ENCODE data around the gene CCDC201. TPM values are rescaled to one million over a fixed set of nuclear protein-coding genes. Genes with fewer than 3 reads are reported as not detected.

CCDC201 gene, protein sequence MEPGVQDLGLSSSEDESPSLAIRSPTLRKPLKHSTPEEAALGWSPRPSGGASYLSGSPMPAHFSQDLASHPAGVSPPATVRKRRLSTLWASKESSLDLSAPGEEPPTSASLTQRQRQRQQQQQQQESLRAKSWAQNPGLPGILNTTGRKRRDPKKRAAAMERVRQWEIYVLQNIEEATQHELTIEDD
- total RNA-seq (ENCODE audit: insufficient read depth, low replicate concordance), result 3.4 TPM

DNA sequence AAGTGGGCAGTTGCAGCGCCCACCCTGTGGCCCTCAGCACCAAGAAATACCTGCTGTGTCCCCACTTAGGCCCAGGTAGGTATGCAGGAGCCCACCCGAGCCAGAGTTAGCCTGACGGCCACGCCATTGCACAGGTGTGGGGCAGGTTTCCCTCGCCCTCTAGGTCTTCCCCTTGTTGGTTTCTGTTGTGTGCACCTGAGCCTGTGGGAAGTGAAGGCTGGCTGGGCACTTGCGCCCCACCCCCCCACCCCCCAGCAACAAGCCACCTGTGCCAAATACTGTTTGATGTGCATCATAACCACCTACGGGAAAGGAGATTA, at the start of gene CCDC201:
Gene CCDC201 (minus strand): TSS at position 48 of the 320 bp plus-strand sequence. CDS start 75 bp downstream, outside the sequence.
- DNase-seq (ENCODE audit: low spot score), result no peak

- peak; percentile 84 for DNase-seq (ENCODE audit: low spot score)
These were observed 49.0 kb upstream of the CCDC201 start for GRCh38 chr7:45921699-45922519.

GRCh38 chr7:45921381-45921698, 48.5 kb upstream of the CCDC201 start:
- no peak for DNase-seq (ENCODE audit: low spot score)

- peak; percentile 73 for DNase-seq (ENCODE audit: low spot score)
These were observed 47.9 kb upstream of the CCDC201 start, which contains the start of gene IGFBP3 for GRCh38 chr7:45920502-45921380. TSS of gene IGFBP3 (minus strand) at chr7:45921272. CDS start at chr7:45921140, 132 bp downstream.

GRCh38 chr7:45919993-45920459, 47.1 kb upstream of the CCDC201 start:
- peak; percentile 17 for DNase-seq (ENCODE audit: low spot score)

GRCh38 chr7:45919231-45919784, 46.4 kb upstream of the CCDC201 start:
- DNase-seq (ENCODE audit: low spot score), result peak; percentile 42

DNA sequence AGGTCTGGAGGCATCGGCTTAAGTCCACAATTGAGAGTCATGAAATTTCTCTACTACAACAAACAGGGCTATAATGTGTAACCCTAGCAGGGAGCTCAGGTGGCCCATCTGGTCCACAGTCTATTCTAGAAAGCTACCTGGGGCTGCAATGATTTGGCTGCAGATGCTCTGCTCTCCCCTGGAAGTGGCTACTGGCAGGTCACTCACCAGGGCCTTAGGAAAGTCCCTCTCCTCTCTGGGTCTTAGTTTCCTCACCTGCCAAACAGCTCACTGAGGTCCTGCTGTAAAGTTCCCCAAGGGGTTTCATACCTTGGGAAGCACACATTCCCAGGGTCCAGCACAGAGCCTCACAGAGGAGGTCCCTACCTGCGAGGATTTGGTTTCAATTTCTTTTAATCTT, 45.7 kb upstream of the CCDC201 start:
- DNase-seq (ENCODE audit: low spot score), result no peak

- DNase-seq (ENCODE audit: low spot score), result peak; percentile 82
These were observed 44.8 kb upstream of the CCDC201 start for GRCh38 chr7:45917658-45918057.

GRCh38 chr7:45917064-45917463, 44.2 kb upstream of the CCDC201 start:
- DNase-seq (ENCODE audit: low spot score), result no peak

- no peak for DNase-seq (ENCODE audit: low spot score)
These were observed 42.7 kb upstream of the CCDC201 start for GRCh38 chr7:45915606-45916005.

DNA sequence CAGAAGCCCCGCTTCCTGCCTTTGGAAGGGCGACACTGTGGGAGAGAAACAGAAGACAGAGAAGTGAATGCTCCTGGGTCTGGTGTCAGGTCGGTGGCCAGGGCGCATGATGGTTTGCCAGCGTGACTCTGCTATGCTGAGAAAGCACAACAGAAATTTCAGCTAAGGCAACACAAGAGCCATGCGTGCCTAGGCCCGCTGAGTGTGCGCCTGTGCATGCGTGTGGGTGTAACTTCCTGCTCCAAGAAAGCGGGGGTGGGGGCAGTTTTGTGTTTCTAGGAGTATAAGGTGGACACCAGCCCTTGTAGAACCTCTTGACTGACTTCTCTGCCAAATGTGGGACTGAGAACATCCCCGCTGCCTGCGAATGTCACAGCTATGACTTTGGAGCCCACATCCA, 42.0 kb upstream of the CCDC201 start:
- DNase-seq (ENCODE audit: low spot score), result no peak

DNA sequence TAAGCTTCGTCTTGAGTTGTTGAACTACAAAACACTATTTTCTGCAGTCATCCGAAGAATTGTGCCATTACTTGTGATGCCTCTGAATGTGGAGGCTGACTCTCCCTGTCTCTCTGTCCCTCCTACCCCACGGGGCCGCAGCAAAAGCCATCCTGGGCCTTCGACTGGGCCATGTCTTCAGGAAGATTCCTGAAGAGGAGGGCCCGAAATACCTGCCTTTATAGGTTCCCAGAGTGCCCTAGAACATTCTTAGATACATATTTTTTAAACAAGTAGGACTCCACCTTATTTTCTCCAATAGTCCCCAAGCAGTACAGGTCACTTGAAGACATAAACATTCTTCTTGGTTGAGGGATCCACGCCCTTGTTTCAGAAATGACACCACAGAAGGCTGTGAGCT, 40.1 kb upstream of the CCDC201 start:
- no peak for DNase-seq (ENCODE audit: low spot score)

DNA sequence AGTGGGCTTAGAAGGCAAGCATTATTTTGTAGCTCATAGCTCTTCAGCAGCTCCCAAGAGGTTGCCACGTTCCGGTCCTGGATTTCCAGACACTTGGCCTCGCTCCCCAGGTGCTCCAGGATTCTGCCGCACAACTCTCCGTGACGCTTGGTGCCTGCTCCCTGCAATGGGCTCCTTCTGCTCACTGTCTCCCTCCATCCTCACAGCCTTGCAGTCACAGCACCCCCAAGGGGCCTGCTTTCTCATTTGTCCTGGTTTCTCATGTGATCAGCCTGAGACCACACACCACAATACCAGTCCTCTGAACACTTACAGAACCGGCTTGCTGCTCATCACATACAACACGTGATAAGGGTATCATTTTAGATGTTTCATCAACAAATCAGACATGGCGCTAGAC, 38.4 kb upstream of the CCDC201 start:
- DNase-seq (ENCODE audit: low spot score), result no peak

DNA sequence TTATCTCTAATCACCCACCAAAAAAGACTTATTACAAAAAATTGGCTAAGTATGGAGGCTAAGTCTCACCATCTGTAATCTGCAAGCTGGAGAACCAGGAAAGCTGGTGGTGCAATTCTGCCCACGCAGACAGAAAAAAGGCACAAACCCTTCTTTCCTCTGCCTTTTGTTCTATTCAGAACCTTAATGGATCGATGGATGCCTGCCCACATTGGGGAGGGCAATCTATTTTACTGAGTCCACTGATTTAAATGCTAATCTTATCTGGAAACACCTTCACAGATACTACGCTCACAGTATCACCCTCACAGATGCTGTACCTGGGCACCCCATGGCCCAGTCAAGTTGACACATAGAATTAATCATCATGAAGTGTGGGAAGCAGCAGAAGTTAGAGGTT, 38.0 kb upstream of the CCDC201 start:
- no peak for DNase-seq (ENCODE audit: low spot score)

DNA sequence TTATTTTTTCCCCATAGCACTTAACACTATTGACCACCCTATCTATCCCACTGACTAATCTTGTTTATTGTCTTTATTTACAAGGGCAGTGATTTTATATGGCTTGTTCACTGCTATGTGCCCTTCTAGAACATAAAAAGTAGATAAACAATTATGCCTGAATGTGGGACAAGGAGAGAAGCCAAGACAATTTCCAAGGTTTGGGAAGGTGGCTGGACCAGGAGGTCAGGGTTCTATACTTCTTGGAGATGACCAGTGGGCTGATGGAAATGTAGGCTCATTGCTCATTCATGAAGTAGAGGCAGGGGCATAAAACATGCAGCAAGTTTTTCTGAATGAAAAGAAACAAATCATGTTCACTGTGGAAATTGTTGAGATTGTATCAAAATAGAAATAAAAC, 36.7 kb upstream of the CCDC201 start:
- DNase-seq (ENCODE audit: low spot score), result no peak

DNA sequence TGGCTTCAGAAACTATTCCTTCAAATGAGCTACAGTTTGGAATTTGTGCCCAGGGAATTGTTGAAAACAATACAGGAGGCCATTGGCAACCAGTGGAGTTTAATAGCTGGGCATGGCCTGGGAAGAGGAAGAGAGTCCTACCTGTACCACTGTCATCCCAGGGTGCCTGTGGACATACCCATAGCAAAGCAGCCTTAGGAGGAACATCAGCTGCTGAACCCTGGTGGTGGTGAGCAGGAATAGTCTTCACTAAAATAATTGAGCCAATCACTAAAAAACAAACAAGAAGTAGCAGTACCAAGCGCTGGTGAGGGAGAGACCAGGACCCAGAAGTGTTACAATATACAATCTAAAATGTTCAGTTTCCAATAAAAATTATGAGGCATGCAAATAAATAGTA, 29.9 kb upstream of the CCDC201 start:
- DNase-seq (ENCODE audit: low spot score), result no peak

- DNase-seq (ENCODE audit: low spot score), result no peak
These were observed 28.7 kb upstream of the CCDC201 start for GRCh38 chr7:45901566-45901965.

DNA sequence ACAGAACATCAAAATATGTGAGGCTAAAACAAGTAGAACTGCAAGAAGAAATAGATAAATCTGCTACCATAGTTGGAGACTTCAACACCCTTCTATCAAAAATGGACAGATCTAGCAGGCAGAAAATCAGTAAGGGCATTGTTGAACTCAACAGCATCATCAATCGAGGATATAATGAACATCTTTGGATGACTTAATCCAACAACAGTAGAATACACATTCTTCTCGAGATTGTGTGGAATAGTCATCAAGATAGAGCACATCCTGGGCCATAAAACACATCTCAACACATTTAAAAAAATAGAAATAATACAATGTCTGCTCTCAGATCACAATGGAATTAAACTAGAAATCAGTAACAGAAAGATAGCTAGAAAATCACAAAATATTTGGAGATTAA, 25.3 kb upstream of the CCDC201 start:
- DNase-seq (ENCODE audit: low spot score), result no peak

- DNase-seq (ENCODE audit: low spot score), result no peak
These were observed 24.3 kb upstream of the CCDC201 start for GRCh38 chr7:45897042-45897690.

- no peak for DNase-seq (ENCODE audit: low spot score)
These were observed 21.8 kb upstream of the CCDC201 start for GRCh38 chr7:45894665-45895062.

GRCh38 chr7:45893996-45894664, 21.2 kb upstream of the CCDC201 start:
- no peak for DNase-seq (ENCODE audit: low spot score)

Data from umbilical cord (tissue), 2 donors.